HepG2 (cell line): ENCODE measurements around the gene NKAIN4. TPM values are rescaled to one million over a fixed set of nuclear protein-coding genes. Genes with fewer than 3 reads are reported as not detected.

ENCODE experiments used
- ETS1 ChIP-seq: sonication (generic); formaldehyde crosslinking; IDR thresholded peaks from 2 replicates; pipeline ENCODE4 v1.4.0; 2020; ENCODE audit warnings: missing genetic modification reagents
- FLYWCH1 ChIP-seq: sonication (generic); formaldehyde crosslinking; IDR thresholded peaks from 2 replicates; pipeline ENCODE4 v1.8.1; 2023; ENCODE audit warnings: mild to moderate bottlenecking, missing genetic modification reagents
- HNRNPLL ChIP-seq: fragments of 200-400 bp; formaldehyde crosslinking; IDR thresholded peaks from 2 replicates; pipeline ENCODE4 v1.6.1; 2017; ENCODE audit warnings: mild to moderate bottlenecking, low read depth, low read length; ENCODE audit not compliant: poor library complexity, severe bottlenecking
- KAT7 ChIP-seq: IDR thresholded peaks from 2 replicates; pipeline ENCODE4 v1.6.1; 2018; ENCODE audit warnings: borderline replicate concordance, missing compliant biosample characterization
- KIAA2018 ChIP-seq: sonication (generic); formaldehyde crosslinking; IDR thresholded peaks from 2 replicates; pipeline ENCODE4 v1.5.0; 2020; ENCODE audit warnings: mild to moderate bottlenecking, missing genetic modification reagents, borderline replicate concordance
- KMT2A ChIP-seq: sonication (generic); formaldehyde crosslinking; IDR thresholded peaks from 2 replicates; pipeline ENCODE4 v1.4.0; 2020; ENCODE audit warnings: missing genetic modification reagents
- MBD4 ChIP-seq: IDR thresholded peaks from 2 replicates; pipeline ENCODE4 v1.6.1; 2012; ENCODE audit warnings: low read length, inconsistent platforms, borderline replicate concordance
- PHF8 ChIP-seq: sonication (generic); formaldehyde crosslinking; IDR thresholded peaks from 2 replicates; pipeline ENCODE4 v1.5.0; 2020; ENCODE audit warnings: missing genetic modification reagents
- RARG ChIP-seq: sonication (generic); formaldehyde crosslinking; IDR thresholded peaks from 2 replicates; pipeline ENCODE4 v1.4.0; 2020; ENCODE audit warnings: low read depth, mild to moderate bottlenecking, missing genetic modification reagents
- SIX4 ChIP-seq: sonication (generic); formaldehyde crosslinking; IDR thresholded peaks from 2 replicates; pipeline ENCODE4 v1.4.0; 2020; ENCODE audit warnings: missing genetic modification reagents
- ZKSCAN8 ChIP-seq: IDR thresholded peaks from 2 replicates; pipeline ENCODE4 v1.6.1; 2016; ENCODE audit warnings: borderline replicate concordance, missing genetic modification reagents, missing compliant biosample characterization
- ZMYM4 ChIP-seq: sonication (generic); formaldehyde crosslinking; IDR thresholded peaks from 2 replicates; pipeline ENCODE4 v1.8.1; 2023; ENCODE audit warnings: mild to moderate bottlenecking, missing genetic modification reagents
- ZNF280D ChIP-seq: sonication (generic); formaldehyde crosslinking; IDR thresholded peaks from 2 replicates; pipeline ENCODE4 v1.5.1; 2020; ENCODE audit warnings: mild to moderate bottlenecking, missing genetic modification reagents
- ZNF282 ChIP-seq: fragments of 450-650 bp; IDR thresholded peaks from 2 replicates; pipeline ENCODE4 v1.6.1; 2018; ENCODE audit not compliant: partially characterized antibody
- ZNF501 ChIP-seq: sonication (generic); formaldehyde crosslinking; IDR thresholded peaks from 2 replicates; pipeline ENCODE4 v1.5.1; 2020; ENCODE audit warnings: mild to moderate bottlenecking, moderate library complexity, missing genetic modification reagents
- ZNF549 ChIP-seq: sonication (generic); formaldehyde crosslinking; IDR thresholded peaks from 2 replicates; pipeline ENCODE4 v1.5.0; 2020; ENCODE audit warnings: missing genetic modification reagents
- ZNF563 ChIP-seq: sonication (generic); formaldehyde crosslinking; IDR thresholded peaks from 2 replicates; pipeline ENCODE4 v1.8.0; 2022; ENCODE audit warnings: mild to moderate bottlenecking, moderate library complexity, missing genetic modification reagents
- ZNF879 ChIP-seq: sonication (generic); formaldehyde crosslinking; IDR thresholded peaks from 2 replicates; pipeline ENCODE4 v1.8.1; 2023; ENCODE audit warnings: missing genetic modification reagents
- polyA plus RNA-seq, 8 experiments: library from polyadenylated mRNA; depleted of rRNA in 3 of 8; stranded (reverse) in 7 of 8; unstranded in 1 of 8; fragments of >200 nt; fragmentation: Illumina TruSeq in 4 of 8; extraction: Trizol in 4 of 8; gene quantifications; 2 replicates each; pipeline versions ENCODE4 v1.2.1 to v1.2.3, GENCODE V29; 2011 to 2016; ENCODE audit warnings: low read depth in 4 of 8, missing spikeins in 1 of 8, mixed read lengths in 1 of 8; ENCODE audit not compliant: insufficient read depth in 1 of 8
- total RNA-seq, 5 experiments: library from RNA; depleted of rRNA; stranded (reverse); fragments of >200 nt; fragmentation: Illumina TruSeq; extraction: Trizol; gene quantifications; 2 replicates each; pipeline ENCODE4 v1.2.3, GENCODE V29; 2016; ENCODE audit warnings: low read depth in 1 of 5

Gene NKAIN4
- total and polyA plus RNA-seq, 2 of the 13 experiments (the other 11 are each of a cell fraction or from before 2014, with no cell fraction given), result not detected

GRCh38 chr20:63290677-63291472, 36.6 kb upstream of the NKAIN4 start (continued):
- 0 out of 2 replicates have a peak, but pooled peaks have one; percentile 26 for TF ChIP-seq ZNF549
- no peak for TF ChIP-seq ZNF282
- TF ChIP-seq PHF8 (CRISPR knock-in tag), result no peak
- TF ChIP-seq ZMYM4 (CRISPR knock-in tag), result no peak; the same call in 1 of the 2 replicates
- TF ChIP-seq HNRNPLL, result no peak
- TF ChIP-seq ZNF879 (CRISPR knock-in tag), result no peak
- no peak for TF ChIP-seq ZNF280D (CRISPR knock-in tag)
- no peak for TF ChIP-seq ZNF563
- TF ChIP-seq KAT7 (CRISPR knock-in tag), result no peak
- no peak for TF ChIP-seq RARG (CRISPR knock-in tag)
- peak; percentile 74 for TF ChIP-seq ZNF501 (CRISPR knock-in tag)
- no peak for TF ChIP-seq ETS1 (CRISPR knock-in tag)
- no peak for TF ChIP-seq SIX4 (CRISPR knock-in tag)
- no peak for TF ChIP-seq MBD4
- TF ChIP-seq KMT2A (CRISPR knock-in tag), result 0 out of 2 replicates have a peak, but pooled peaks have one; percentile 36
- no peak for TF ChIP-seq KIAA2018 (CRISPR knock-in tag)
- TF ChIP-seq FLYWCH1 (CRISPR knock-in tag), result no peak
- TF ChIP-seq ZKSCAN8 (CRISPR knock-in tag), result no peak
